ENCODE measurements around the gene NTM. TPM values are rescaled to one million over a fixed set of nuclear protein-coding genes. Genes with fewer than 3 reads are reported as not detected.

NTM gene
- total RNA-seq, 1 experiment from 2014 or later: not detected

GRCh38 chr11:131914361-131914774 is 544.0 kb downstream of the NTM start:
- RAD21 ChIA-PET (ENCODE audit: low non-redundant PET in 1 of 2, low total read pairs in 2 of 2, uncharacterized antibody in 2 of 2, unreplicated experiment in 2 of 2): no interaction called here

More at GRCh38 chr11:131914361-131914774, 544.0 kb downstream of the NTM start:
- no TSS peak for BruUV-seq (replicated peaks)
- intact Hi-C loops (cut with micrococcal nuclease): no loop called here
- no peak overlapping the region for H3K4me3 ChIP-seq (replicated peaks in 1 of 2; ENCODE audit: low read depth in 1 of 2, low read length in 2 of 2)
- no peaks in the 10 kb centered on the region for H3K9me2 ChIP-seq (ENCODE audit: insufficient read depth)
- no peaks in the 10 kb centered on the region for H4K20me1 ChIP-seq (ENCODE audit: insufficient read depth)
- H3K9ac ChIP-seq (ENCODE audit: low read length): no peak overlapping the region
- H2AFZ ChIP-seq (ENCODE audit: low read depth, low read length, poor library complexity, severe bottlenecking): no peak overlapping the region
- no peak overlapping the region for H3K27ac ChIP-seq (ENCODE audit: low read depth, low read length)
- H3K4me2 ChIP-seq (ENCODE audit: low read length): no peak overlapping the region
- no peaks in the 10 kb centered on the region for H3K79me2 ChIP-seq (ENCODE audit: insufficient read depth, low read length)
- ATAC-seq (no peak), DNase-seq (ENCODE audit: low read depth, low spot score) (no peak)
- no peaks in the 10 kb centered on the region for H3K27me3 ChIP-seq (ENCODE audit: insufficient read depth, low read length)
- no peaks in the 10 kb centered on the region for H3K4me1 ChIP-seq (ENCODE audit: control insufficient read depth in 1 of 2, insufficient read depth in 2 of 2, low read length in 2 of 2)
- no peaks in the 10 kb centered on the region for H3K36me3 ChIP-seq (ENCODE audit: control insufficient read depth in 1 of 2, insufficient read depth in 2 of 2, low read length in 2 of 2)
- TF ChIP-seq CBX3 (IDR thresholded peaks at IDR 0.05; ENCODE audit: low read depth) (no peak), EZH2phosphoT487 (IDR thresholded peaks at IDR 0.05; ENCODE audit: borderline replicate concordance) (no peak), CTCF (IDR thresholded peaks at IDR 0.05 in 2 of 3, conservative IDR thresholded peaks at IDR 0.05 in 1 of 3; ENCODE audit: borderline replicate concordance in 1 of 3, insufficient read depth in 1 of 3, low read depth in 2 of 3, low read length in 2 of 3) (no peak), YY1 (IDR thresholded peaks at IDR 0.05; ENCODE audit: extremely low read depth, insufficient replicate concordance, low read depth, low read length) (no peak), SIN3A (IDR thresholded peaks at IDR 0.05; ENCODE audit: low read depth) (no peak), ATF3 (IDR thresholded peaks at IDR 0.05) (no peak), MAX (IDR thresholded peaks at IDR 0.05) (no peak), ZFX (IDR thresholded peaks at IDR 0.05) (no peak), JUND (IDR thresholded peaks at IDR 0.05) (no peak), REST (IDR thresholded peaks at IDR 0.05; ENCODE audit: low read depth) (no peak), POLR2AphosphoS5 (IDR thresholded peaks at IDR 0.05; ENCODE audit: low read depth, low read length) (no peak), EGR1 (IDR thresholded peaks at IDR 0.05; ENCODE audit: low read depth) (no peak), RAD21 (IDR thresholded peaks at IDR 0.05; ENCODE audit: low read depth) (no peak), POLR2A (IDR thresholded peaks at IDR 0.05; ENCODE audit: borderline replicate concordance, extremely low read depth, insufficient read depth, insufficient read length) (no peak), FOSL1 (IDR thresholded peaks at IDR 0.05; ENCODE audit: low read depth) (no peak), ELF1 (IDR thresholded peaks at IDR 0.05; ENCODE audit: borderline replicate concordance, low read depth) (no peak), ZNF274 (IDR thresholded peaks at IDR 0.05; ENCODE audit: low read depth, low read length) (no peak), EZH2 (IDR thresholded peaks at IDR 0.05) (no peak)
- CTCF ChIA-PET: no interaction called here
- H3K9me3 ChIP-seq (ENCODE audit: control insufficient read depth in 1 of 2, insufficient read depth in 1 of 2, low read depth in 1 of 2, low read length in 2 of 2): peaks cover 0 to 9% of the 10 kb centered on the region in 2 experiments; a peak in 2 of 4 replicates
- POLR2A ChIA-PET: no interaction called here

All from HCT116 (cell line).